ENCODE data around the gene RPRD1B. TPM values are rescaled to one million over a fixed set of nuclear protein-coding genes. Genes with fewer than 3 reads are reported as not detected.

Gene RPRD1B
- total and polyA plus RNA-seq, 2 of the 13 experiments (the other 11 are each of a cell fraction or from before 2014, with no cell fraction given) = 31.1 to 41.5 TPM

- TF ChIP-seq TFAP4 (IDR thresholded peaks at IDR 0.05; ENCODE audit: borderline replicate concordance, low read depth) (peak; percentile 13; the same call in 1 of the 2 replicates), MZF1 (CRISPR knock-in tag; IDR thresholded peaks at IDR 0.05; ENCODE audit: borderline replicate concordance) (no peak), ZFP1 (CRISPR knock-in tag; IDR thresholded peaks at IDR 0.05) (0 out of 2 replicates have a peak, but pooled peaks have one; percentile 9), CENPT (CRISPR knock-in tag; IDR thresholded peaks at IDR 0.05; ENCODE audit: low read depth) (no peak), SKIL (CRISPR knock-in tag; IDR thresholded peaks at IDR 0.05; ENCODE audit: borderline replicate concordance) (peak; percentile 50; the same call in 1 of the 2 replicates), SRF (IDR thresholded peaks at IDR 0.05; ENCODE audit: low read depth, low read length) (no peak), ZBTB40 (IDR thresholded peaks at IDR 0.05) (peak; percentile 20; the same call in 1 of the 2 replicates), ZBTB40 (CRISPR knock-in tag; IDR thresholded peaks at IDR 0.05) (peak; percentile 94; the same call in 1 of the 2 replicates), ZNF577 (CRISPR knock-in tag; IDR thresholded peaks at IDR 0.05; ENCODE audit: borderline replicate concordance, low read depth) (no peak), HNF4A (CRISPR knock-in tag; IDR thresholded peaks at IDR 0.05) (0 out of 2 replicates have a peak, but pooled peaks have one; percentile 29), ZNF12 (CRISPR knock-in tag; IDR thresholded peaks at IDR 0.05) (peak; percentile 60; the same call in 1 of the 2 replicates), SALL1 (CRISPR knock-in tag; IDR thresholded peaks at IDR 0.05) (peak; percentile 75; the same call in 1 of the 2 replicates), HOMEZ (CRISPR knock-in tag; IDR thresholded peaks at IDR 0.05; ENCODE audit: low read depth) (0 out of 2 replicates have a peak, but pooled peaks have one; percentile 26), KDM2A (CRISPR knock-in tag; IDR thresholded peaks at IDR 0.05; ENCODE audit: borderline replicate concordance, low read depth) (0 out of 2 replicates have a peak, but pooled peaks have one; percentile 42)
Observed at GRCh38 chr20:38109591-38110524, 76.3 kb downstream of the RPRD1B start (continued).
